ENCODE data around the gene BTC.

BTC gene

GRCh38 chr4:74794382-74795010 is at the start of gene BTC:
Gene BTC (minus strand): TSS chr4:74794523. CDS start chr4:74794325, 198 bp downstream.
- CTCF ChIA-PET, result no interaction called here
- no peak for TF ChIP-seq CTCF (IDR thresholded peaks at IDR 0.05; ENCODE audit: control extremely low read depth, extremely low read depth, low read depth, missing control alignments)
- POLR2A ChIA-PET, result no interaction called here
- DNase-seq (ENCODE audit: extremely low spot score), result peak; percentile 8

- POLR2A ChIA-PET, result no interaction called here
- no peak for TF ChIP-seq CTCF (IDR thresholded peaks at IDR 0.05; ENCODE audit: control extremely low read depth, extremely low read depth, low read depth, missing control alignments)
- CTCF ChIA-PET, result no interaction called here
- no peak for DNase-seq (ENCODE audit: extremely low spot score)
These were observed 46.7 kb upstream of the BTC start for GRCh38 chr4:74840936-74841509.

- DNase-seq (ENCODE audit: extremely low spot score), result no peak
- no peak for TF ChIP-seq CTCF (IDR thresholded peaks at IDR 0.05; ENCODE audit: control extremely low read depth, extremely low read depth, low read depth, missing control alignments)
- POLR2A ChIA-PET, result no interaction called here
- CTCF ChIA-PET, result interaction anchor here (0.6 kb wide), 1 partner anchor 105 kb away, joined by 3 read pairs; no protein-coding TSS in a partner anchor
These were observed 44.5 kb upstream of the BTC start for GRCh38 chr4:74838746-74839370.

GRCh38 chr4:74830928-74831327 is 36.6 kb upstream of the BTC start:
- CTCF ChIA-PET, result no interaction called here
- TF ChIP-seq CTCF (IDR thresholded peaks at IDR 0.05; ENCODE audit: control extremely low read depth, extremely low read depth, low read depth, missing control alignments), result no peak
- POLR2A ChIA-PET, result no interaction called here
- DNase-seq (ENCODE audit: extremely low spot score), result no peak

GRCh38 chr4:74823194-74823593 is 28.9 kb upstream of the BTC start:
- CTCF ChIA-PET, result no interaction called here
- no peak for TF ChIP-seq CTCF (IDR thresholded peaks at IDR 0.05; ENCODE audit: control extremely low read depth, extremely low read depth, low read depth, missing control alignments)
- POLR2A ChIA-PET, result no interaction called here
- DNase-seq (ENCODE audit: extremely low spot score), result no peak

GRCh38 chr4:74822603-74823002 is 28.3 kb upstream of the BTC start:
- POLR2A ChIA-PET, result no interaction called here
- no peak for DNase-seq (ENCODE audit: extremely low spot score)
- TF ChIP-seq CTCF (IDR thresholded peaks at IDR 0.05; ENCODE audit: control extremely low read depth, extremely low read depth, low read depth, missing control alignments), result no peak
- CTCF ChIA-PET, result no interaction called here

Measured in GM10248 (cell line).